ENCODE results near the gene DGAT2L6. TPM values are rescaled to one million over a fixed set of nuclear protein-coding genes. Genes with fewer than 3 reads are reported as not detected.

Gene DGAT2L6
- not detected in 2 replicates for total RNA-seq

GRCh38 chrX:70176938-70177533 is at the start of gene DGAT2L6:
DGAT2L6 (plus strand) TSS chrX:70177483; CDS start chrX:70177583, 100 bp downstream.

GRCh38 chrX:70133303-70134115 is 43.8 kb upstream of the DGAT2L6 start, which contains the start of gene IGBP1:
IGBP1 (plus strand) TSS chrX:70133447; CDS start chrX:70133948, 501 bp downstream.

GRCh38 chrX:70234355-70234754 is 57.1 kb downstream of the DGAT2L6 start, which contains the start of gene AWAT1:
AWAT1 (plus strand) TSS chrX:70234655; CDS start chrX:70234696, 41 bp downstream.

Other genes starting within 250 kb of the DGAT2L6 start
- not detected in 2 replicates for gene AWAT2, start 127.5 kb upstream of the DGAT2L6 start, total RNA-seq
- gene OTUD6A, start 115.0 kb upstream of the DGAT2L6 start, total RNA-seq, result not detected in 2 replicates
- 45.6 and 58.8 TPM in 2 replicates for gene IGBP1, start 44.0 kb upstream of the DGAT2L6 start, total RNA-seq
- not detected in 2 replicates for gene AWAT1, start 57.2 kb downstream of the DGAT2L6 start, total RNA-seq
- not detected in 2 replicates for gene P2RY4, start 82.7 kb downstream of the DGAT2L6 start, total RNA-seq
- not detected in 2 replicates for gene ARR3, start 90.9 kb downstream of the DGAT2L6 start, total RNA-seq
- gene RAB41, start 104.7 kb downstream of the DGAT2L6 start, total RNA-seq, result not detected in 2 replicates
- 92.9 and 96.3 TPM in 2 replicates for gene PDZD11, start 112.4 kb downstream of the DGAT2L6 start, total RNA-seq
- gene KIF4A, start 112.6 kb downstream of the DGAT2L6 start, total RNA-seq, result 9.5 and 12.6 TPM in 2 replicates
- gene GDPD2, start 245.8 kb downstream of the DGAT2L6 start, total RNA-seq, result not detected in 2 replicates

Data from myometrial cell (primary cell).